Measurements from ENCODE around the gene MAVS.
"Not testable (repeated sequence)": the region's sequence is repeated elsewhere in the genome, so short reads cannot be mapped to it uniquely, and the experiment has no call there.

MAVS gene

DNA sequence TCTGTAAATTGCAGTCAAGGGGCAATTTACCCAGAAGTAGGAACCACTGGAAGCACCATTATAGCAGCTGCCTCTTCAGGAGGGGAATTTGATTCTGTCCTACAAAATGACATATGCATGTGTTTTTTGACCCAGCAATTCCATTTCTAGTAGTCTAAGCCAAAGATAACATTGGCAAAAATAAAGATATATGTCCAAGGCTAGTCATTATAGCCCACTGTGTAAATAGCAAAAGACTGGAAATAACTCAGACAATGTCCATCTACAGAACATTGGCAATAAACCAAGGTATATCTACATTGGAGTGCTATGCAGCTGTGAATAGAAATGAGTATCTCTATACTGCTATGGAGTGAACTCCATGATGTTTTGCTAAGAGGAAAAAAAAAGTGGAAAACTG lies 30.0 kb downstream of the MAVS start:
- peaks cover 18% of the 10 kb centered on the region for H4K20me1 ChIP-seq (ENCODE audit: insufficient read depth, low read length)
- H3K4me1 ChIP-seq (ENCODE audit: low read length): peaks cover 12% of the 10 kb centered on the region
- H3K9ac ChIP-seq (ENCODE audit: low read length): no peak overlapping the region
- H3K27me3 ChIP-seq (ENCODE audit: low read depth, low read length): no peaks in the 10 kb centered on the region
- no peak overlapping the region for H2AFZ ChIP-seq (ENCODE audit: low read depth, low read length)
- H3K4me2 ChIP-seq (ENCODE audit: low read length): no peak overlapping the region
- H3K9me3 ChIP-seq (ENCODE audit: insufficient read depth, low read length): no peaks in the 10 kb centered on the region
- no peak overlapping the region for H3K27ac ChIP-seq (ENCODE audit: low read length)
- TF ChIP-seq EZH2phosphoT487 (IDR thresholded peaks at IDR 0.05; ENCODE audit: low read depth) (no peak), CTCF (IDR thresholded peaks at IDR 0.05; ENCODE audit: low read depth, low read length) (no peak)
- H3K4me3 ChIP-seq (ENCODE audit: low read length): no peak overlapping the region
- H3K79me2 ChIP-seq (ENCODE audit: low read length): no peaks in the 10 kb centered on the region
- H3K36me3 ChIP-seq (replicated peaks; ENCODE audit: low read depth, low read length): peaks cover 20% of the 10 kb centered on the region

- H2AFZ ChIP-seq (ENCODE audit: low read depth, low read length); H3K36me3 ChIP-seq (replicated peaks; ENCODE audit: low read depth, low read length); H3K27me3 ChIP-seq (ENCODE audit: low read depth, low read length); H3K79me2 ChIP-seq (ENCODE audit: low read length); H4K20me1 ChIP-seq (ENCODE audit: insufficient read depth, low read length); H3K4me1 ChIP-seq (ENCODE audit: low read length); H3K9ac ChIP-seq (ENCODE audit: low read length); H3K4me2 ChIP-seq (ENCODE audit: low read length); H3K4me3 ChIP-seq (ENCODE audit: low read length); H3K27ac ChIP-seq (ENCODE audit: low read length); H3K9me3 ChIP-seq (ENCODE audit: insufficient read depth, low read length): not testable (repeated sequence)
Measured at GRCh38 chr20:3878921-3879274, 32.3 kb downstream of the MAVS start.

DNA sequence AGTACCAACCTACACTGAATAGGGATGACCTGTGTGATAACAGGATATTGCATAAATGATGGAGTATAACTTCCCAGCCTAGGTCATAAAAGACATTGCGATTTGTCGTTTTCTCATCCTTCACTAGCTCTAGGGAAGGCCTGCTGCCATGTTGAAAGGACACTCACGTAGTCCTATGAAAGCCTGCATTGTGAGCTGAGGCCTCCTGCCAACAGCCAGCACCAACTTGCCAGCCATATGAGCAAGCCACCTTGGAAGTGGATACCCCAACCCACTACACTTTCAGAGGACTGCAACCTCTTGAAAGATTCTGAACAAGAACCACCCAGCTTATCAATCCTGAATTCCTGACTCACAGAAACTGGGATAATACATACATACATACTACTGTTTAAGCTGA lies 39.1 kb downstream of the MAVS start:
- H4K20me1 ChIP-seq (ENCODE audit: insufficient read depth, low read length): peaks cover 8% of the 10 kb centered on the region
- H3K9ac ChIP-seq (ENCODE audit: low read length): no peak overlapping the region
- peaks cover 33% of the 10 kb centered on the region for H3K79me2 ChIP-seq (ENCODE audit: low read length)
- peaks cover 7% of the 10 kb centered on the region for H3K36me3 ChIP-seq (replicated peaks; ENCODE audit: low read depth, low read length)
- TF ChIP-seq EZH2phosphoT487 (IDR thresholded peaks at IDR 0.05; ENCODE audit: low read depth): no peak
- TF ChIP-seq CTCF (IDR thresholded peaks at IDR 0.05; ENCODE audit: low read depth, low read length): no peak
- H3K4me2 ChIP-seq (ENCODE audit: low read length): no peak overlapping the region
- H3K4me3 ChIP-seq (ENCODE audit: low read length): no peak overlapping the region
- H2AFZ ChIP-seq (ENCODE audit: low read depth, low read length): no peak overlapping the region
- peaks cover 7% of the 10 kb centered on the region for H3K4me1 ChIP-seq (ENCODE audit: low read length)
- no peaks in the 10 kb centered on the region for H3K9me3 ChIP-seq (ENCODE audit: insufficient read depth, low read length)
- H3K27me3 ChIP-seq (ENCODE audit: low read depth, low read length): no peaks in the 10 kb centered on the region
- H3K27ac ChIP-seq (ENCODE audit: low read length): no peak overlapping the region

- H3K27me3 ChIP-seq (ENCODE audit: low read depth, low read length): no peaks in the 10 kb centered on the region
- H3K4me2 ChIP-seq (ENCODE audit: low read length): peak overlapping the region; percentile 71
- H3K4me3 ChIP-seq (ENCODE audit: low read length): peak overlapping the region; percentile 93
- peaks cover 20% of the 10 kb centered on the region for H3K4me1 ChIP-seq (ENCODE audit: low read length)
- H3K36me3 ChIP-seq (replicated peaks; ENCODE audit: low read depth, low read length): peaks cover 27% of the 10 kb centered on the region
- peaks cover 56% of the 10 kb centered on the region for H3K79me2 ChIP-seq (ENCODE audit: low read length)
- no peaks in the 10 kb centered on the region for H3K9me3 ChIP-seq (ENCODE audit: insufficient read depth, low read length)
- H3K9ac ChIP-seq (ENCODE audit: low read length): peak overlapping the region; percentile 95
- H2AFZ ChIP-seq (ENCODE audit: low read depth, low read length): 0 out of 2 replicates have a peak overlapping the region, but pooled peaks have one; percentile 53
- H4K20me1 ChIP-seq (ENCODE audit: insufficient read depth, low read length): peaks cover 32% of the 10 kb centered on the region
- H3K27ac ChIP-seq (ENCODE audit: low read length): peak overlapping the region; percentile 72
- TF ChIP-seq CTCF (IDR thresholded peaks at IDR 0.05; ENCODE audit: low read depth, low read length) (no peak), EZH2phosphoT487 (IDR thresholded peaks at IDR 0.05; ENCODE audit: low read depth) (no peak)
Measured at GRCh38 chr20:3887876-3888620, 41.4 kb downstream of the MAVS start.

Measured in OCI-LY3 (cell line).